Tibial nerve (tissue), 4 donors: ENCODE data around the gene TBX21. TPM values are rescaled to one million over a fixed set of nuclear protein-coding genes. Genes with fewer than 3 reads are reported as not detected.

Source experiments
- DNase-seq, 2 donors: peaks; one replicate each; pipeline ENCODE4 v3.0.0-alpha.2; 2019; ENCODE audit warnings: low spot score in 2 of 2
- H3K27ac ChIP-seq, 4 donors: fragments of 200-600 bp; sonication (generic) in 3 of 4; one replicate each; pipeline ENCODE4 v1.5.1; 2017 to 2019; ENCODE audit warnings: mild to moderate bottlenecking in 1 of 4
- H3K27me3 ChIP-seq, 2 donors: fragments of 200-600 bp; sonication (generic) in 1 of 2; one replicate each; pipeline versions ENCODE4 v1.5.1 to v1.6.0; 2017 to 2019
- H3K36me3 ChIP-seq, 3 donors: fragments of 200-600 bp; sonication (generic); one replicate each; pipeline ENCODE4 v1.5.1; 2018 to 2019
- H3K4me1 ChIP-seq, 4 donors: fragments of 200-600 bp; sonication (generic) in 3 of 4; one replicate each; pipeline ENCODE4 v1.5.1; 2017 to 2019
- H3K4me3 ChIP-seq, 4 donors: fragments of 200-600 bp; sonication (generic) in 3 of 4; one replicate each; pipeline ENCODE4 v1.5.1; 2017 to 2019; ENCODE audit warnings: mild to moderate bottlenecking in 1 of 4, moderate library complexity in 1 of 4
- H3K9me3 ChIP-seq, 4 donors: fragments of 200-600 bp; sonication (generic) in 3 of 4; one replicate each; pipeline ENCODE4 v1.5.1; 2017 to 2019
- EP300 ChIP-seq, 2 donors: sonication (generic); formaldehyde crosslinking; IDR thresholded peaks; one replicate each; pipeline ENCODE4 v1.6.1; 2017; ENCODE audit warnings: antibody characterized with exemption in 2 of 2, mild to moderate bottlenecking in 1 of 2
- POLR2A ChIP-seq, 2 donors: fragments of 450-650 bp; IDR thresholded peaks; one replicate each; pipeline ENCODE4 v1.6.1; 2017; ENCODE audit warnings: antibody characterized with exemption in 2 of 2, mild to moderate bottlenecking in 2 of 2, moderate library complexity in 2 of 2
- WGBS, 2 donors: methylation state at CpG; one replicate each; pipeline ENCODE4 v1.1.5; 2018; 5-methylcytosine and 5-hydroxymethylcytosine counted together
- total RNA-seq, 4 donors: library from RNA; depleted of rRNA; stranded (reverse); fragments of >200 nt; gene quantifications; one replicate each; pipeline ENCODE4 v1.1.0, GENCODE V29; 2016
- TF ChIP-seq, protein P1 (sequence below), 5 experiments: fragments of 200-600 bp in 3 of 5; fragments of 450-650 bp in 2 of 5; sonication (generic) in 3 of 5; IDR thresholded peaks; one replicate each; pipeline ENCODE4 v1.5.1; 2016 to 2019; ENCODE audit warnings: antibody characterized with exemption in 5 of 5, mild to moderate bottlenecking in 3 of 5, moderate library complexity in 2 of 5

The TBX21 gene
- total RNA-seq, 4 donors from 2014 or later = 1.9 to 3.3 (median 2.1) TPM; not detected in 1

- 38 to 53% methylated on average over 4 of the region's 4 CpGs for WGBS, 2 donors
- Histone ChIP-seq H3K27ac (peak overlapping the region; percentile 73 to 95 (median 88)), H3K4me1 (peaks cover 0 to 50% (median 22%) of the 10 kb centered on the region in 4 donors), H3K4me3 (peak overlapping the region in 2 of 4 donors; percentile 41 to 54), H3K27me3 (no peaks in the 10 kb centered on the region), H3K9me3 (no peaks in the 10 kb centered on the region), H3K36me3 (peaks cover 0 to 35% (median 0%) of the 10 kb centered on the region in 3 donors)
- no peak for DNase-seq
- TF ChIP-seq EP300 (IDR thresholded peaks at IDR 0.05) (peak; percentile 42 to 83), POLR2A (IDR thresholded peaks at IDR 0.05) (peak in 1 of 2 donors; percentile 42)
- TF ChIP-seq, protein P1, sequence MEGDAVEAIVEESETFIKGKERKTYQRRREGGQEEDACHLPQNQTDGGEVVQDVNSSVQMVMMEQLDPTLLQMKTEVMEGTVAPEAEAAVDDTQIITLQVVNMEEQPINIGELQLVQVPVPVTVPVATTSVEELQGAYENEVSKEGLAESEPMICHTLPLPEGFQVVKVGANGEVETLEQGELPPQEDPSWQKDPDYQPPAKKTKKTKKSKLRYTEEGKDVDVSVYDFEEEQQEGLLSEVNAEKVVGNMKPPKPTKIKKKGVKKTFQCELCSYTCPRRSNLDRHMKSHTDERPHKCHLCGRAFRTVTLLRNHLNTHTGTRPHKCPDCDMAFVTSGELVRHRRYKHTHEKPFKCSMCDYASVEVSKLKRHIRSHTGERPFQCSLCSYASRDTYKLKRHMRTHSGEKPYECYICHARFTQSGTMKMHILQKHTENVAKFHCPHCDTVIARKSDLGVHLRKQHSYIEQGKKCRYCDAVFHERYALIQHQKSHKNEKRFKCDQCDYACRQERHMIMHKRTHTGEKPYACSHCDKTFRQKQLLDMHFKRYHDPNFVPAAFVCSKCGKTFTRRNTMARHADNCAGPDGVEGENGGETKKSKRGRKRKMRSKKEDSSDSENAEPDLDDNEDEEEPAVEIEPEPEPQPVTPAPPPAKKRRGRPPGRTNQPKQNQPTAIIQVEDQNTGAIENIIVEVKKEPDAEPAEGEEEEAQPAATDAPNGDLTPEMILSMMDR (IDR thresholded peaks at IDR 0.05) = no peak
Observed at GRCh38 chr17:47707056-47707804, 25.8 kb upstream of the TBX21 start.

DNA sequence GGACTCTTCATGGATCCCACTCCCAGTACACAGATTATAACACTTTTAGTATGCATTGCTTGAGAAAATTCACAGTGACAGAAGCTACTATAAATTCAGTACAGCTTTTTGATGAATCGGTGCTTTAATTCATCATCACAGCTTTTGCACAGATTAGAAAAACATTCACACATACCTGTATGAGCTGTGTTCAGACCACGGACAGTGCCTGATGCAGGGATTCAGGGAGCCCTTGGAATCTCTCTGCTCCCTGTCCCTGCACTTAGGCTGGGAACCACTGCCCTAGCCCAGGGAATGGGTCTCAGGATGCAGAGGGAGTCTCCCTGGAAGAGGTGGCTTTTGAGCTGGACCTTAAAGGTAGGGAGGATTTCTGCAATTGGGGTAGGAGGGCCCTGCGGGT lies 25.2 kb upstream of the TBX21 start:
- Histone ChIP-seq H3K36me3 (peaks cover 0 to 35% (median 0%) of the 10 kb centered on the region in 3 donors), H3K27ac (peak overlapping the region; percentile 73 to 95 (median 88)), H3K4me1 (peaks cover 0 to 44% (median 22%) of the 10 kb centered on the region in 4 donors), H3K27me3 (no peaks in the 10 kb centered on the region), H3K9me3 (no peaks in the 10 kb centered on the region), H3K4me3 (peak overlapping the region in 3 of 4 donors; percentile 18 to 54 (median 41))
- WGBS, 2 donors = 39 to 54% methylated on average over 3 of the region's 3 CpGs
- DNase-seq = no peak
- TF ChIP-seq POLR2A (IDR thresholded peaks at IDR 0.05) (no peak), EP300 (IDR thresholded peaks at IDR 0.05) (no peak)
- TF ChIP-seq, protein P1 (IDR thresholded peaks at IDR 0.05) = no peak

DNA sequence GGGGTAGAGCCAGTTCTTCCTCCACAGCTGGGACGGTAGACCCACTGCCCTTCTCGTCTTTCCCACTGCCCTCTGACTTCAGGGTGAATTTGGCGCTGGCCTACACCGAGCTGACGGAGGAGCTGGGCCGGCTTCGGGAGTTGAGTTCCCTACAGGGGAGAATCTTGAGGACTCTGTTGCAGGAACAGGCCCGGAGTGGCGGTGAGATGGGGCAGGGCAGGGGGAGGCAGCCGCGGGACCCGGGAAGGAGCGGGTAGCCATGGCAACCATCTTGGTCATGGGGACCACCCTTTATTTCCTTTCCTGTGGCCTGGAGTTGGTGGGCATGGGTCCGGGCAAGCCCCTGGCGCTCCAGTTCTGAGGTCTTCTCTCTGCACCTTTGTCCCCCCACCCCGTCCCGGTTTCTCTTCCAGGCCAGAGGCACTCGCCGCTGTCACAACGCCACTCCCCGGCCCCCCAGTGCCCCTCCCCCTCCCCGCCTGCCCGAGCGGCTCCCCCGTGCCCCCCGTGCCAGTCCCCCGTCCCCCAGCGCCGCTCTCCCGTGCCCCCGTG lies 24.6 kb upstream of the TBX21 start:
- no peak for TF ChIP-seq POLR2A (IDR thresholded peaks at IDR 0.05)
- TF ChIP-seq, protein P1 (IDR thresholded peaks at IDR 0.05) = no peak
- no peak for TF ChIP-seq EP300 (IDR thresholded peaks at IDR 0.05)
- WGBS, 2 donors = 43 to 50% methylated on average over 20 to 31 of the region's 31 CpGs
- Histone ChIP-seq H3K27me3 (no peaks in the 10 kb centered on the region), H3K27ac (peak overlapping the region; percentile 73 to 95 (median 88)), H3K4me3 (peak overlapping the region; percentile 18 to 54 (median 40)), H3K9me3 (no peaks in the 10 kb centered on the region), H3K36me3 (peaks cover 0 to 35% (median 0%) of the 10 kb centered on the region in 3 donors), H3K4me1 (peaks cover 0 to 39% (median 17%) of the 10 kb centered on the region in 4 donors)
- no peak for DNase-seq

- WGBS, 2 donors = 44 to 78% methylated on average over 22 to 46 of the region's 89 CpGs
- Histone ChIP-seq H3K9me3 (no peaks in the 10 kb centered on the region), H3K4me1 (peaks cover 0 to 38% (median 14%) of the 10 kb centered on the region in 4 donors), H3K27ac (peak overlapping the region; percentile 73 to 95 (median 88)), H3K36me3 (peaks cover 0 to 35% (median 0%) of the 10 kb centered on the region in 3 donors), H3K27me3 (peaks cover 0 to 4% of the 10 kb centered on the region in 2 donors), H3K4me3 (peak overlapping the region in 3 of 4 donors; percentile 38 to 54 (median 41))
- TF ChIP-seq EP300 (IDR thresholded peaks at IDR 0.05) (peak in 1 of 2 donors; percentile 33), POLR2A (IDR thresholded peaks at IDR 0.05) (peak in 1 of 2 donors; percentile 24)
- TF ChIP-seq, protein P1 (IDR thresholded peaks at IDR 0.05) = no peak
- no peak for DNase-seq
Observed at GRCh38 chr17:47708864-47709541, 24.0 kb upstream of the TBX21 start.
